ENCODE measurements around the gene ZNF79. TPM values are rescaled to one million over a fixed set of nuclear protein-coding genes. Genes with fewer than 3 reads are reported as not detected.

ZNF79 gene
- total RNA-seq, 1 experiment from 2014 or later = 9.0 TPM

DNA sequence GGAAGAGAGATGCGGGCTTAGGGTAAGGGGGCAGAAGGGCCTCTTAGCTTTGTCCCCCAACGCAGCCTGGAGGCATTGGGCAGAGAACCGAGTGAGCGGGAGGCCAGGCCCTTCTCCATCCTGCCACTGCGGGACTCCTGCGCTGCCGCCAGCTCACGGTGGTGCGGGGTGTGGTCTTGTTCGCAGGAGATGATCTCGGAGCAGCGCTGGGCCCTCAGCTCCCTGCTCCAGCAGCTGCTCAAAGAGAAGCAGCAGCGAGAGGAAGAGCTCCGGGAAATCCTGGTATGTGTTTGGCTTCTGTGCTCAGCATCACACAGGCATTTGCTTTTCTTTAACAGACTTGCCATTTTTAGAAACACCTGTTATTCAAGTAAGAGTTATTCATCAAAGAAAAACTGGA, 68.4 kb downstream of the ZNF79 start (continued):
- TF ChIP-seq NR3C1 (CRISPR knock-in tag; conservative IDR thresholded peaks at IDR 0.05; ENCODE audit: low read depth) = no peak
- no peak for TF ChIP-seq ZNF219 (CRISPR knock-in tag; IDR thresholded peaks at IDR 0.05; ENCODE audit: borderline replicate concordance)
- TF ChIP-seq, protein P1, sequence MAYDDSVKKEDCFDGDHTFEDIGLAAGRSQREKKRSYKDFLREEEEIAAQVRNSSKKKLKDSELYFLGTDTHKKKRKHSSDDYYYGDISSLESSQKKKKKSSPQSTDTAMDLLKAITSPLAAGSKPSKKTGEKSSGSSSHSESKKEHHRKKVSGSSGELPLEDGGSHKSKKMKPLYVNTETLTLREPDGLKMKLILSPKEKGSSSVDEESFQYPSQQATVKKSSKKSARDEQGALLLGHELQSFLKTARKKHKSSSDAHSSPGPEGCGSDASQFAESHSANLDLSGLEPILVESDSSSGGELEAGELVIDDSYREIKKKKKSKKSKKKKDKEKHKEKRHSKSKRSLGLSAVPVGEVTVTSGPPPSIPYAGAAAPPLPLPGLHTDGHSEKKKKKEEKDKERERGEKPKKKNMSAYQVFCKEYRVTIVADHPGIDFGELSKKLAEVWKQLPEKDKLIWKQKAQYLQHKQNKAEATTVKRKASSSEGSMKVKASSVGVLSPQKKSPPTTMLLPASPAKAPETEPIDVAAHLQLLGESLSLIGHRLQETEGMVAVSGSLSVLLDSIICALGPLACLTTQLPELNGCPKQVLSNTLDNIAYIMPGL (CRISPR knock-in tag; IDR thresholded peaks at IDR 0.05) = no peak
- no peak for TF ChIP-seq JUN (CRISPR knock-in tag; IDR thresholded peaks at IDR 0.05)
- TF ChIP-seq, protein P2, sequence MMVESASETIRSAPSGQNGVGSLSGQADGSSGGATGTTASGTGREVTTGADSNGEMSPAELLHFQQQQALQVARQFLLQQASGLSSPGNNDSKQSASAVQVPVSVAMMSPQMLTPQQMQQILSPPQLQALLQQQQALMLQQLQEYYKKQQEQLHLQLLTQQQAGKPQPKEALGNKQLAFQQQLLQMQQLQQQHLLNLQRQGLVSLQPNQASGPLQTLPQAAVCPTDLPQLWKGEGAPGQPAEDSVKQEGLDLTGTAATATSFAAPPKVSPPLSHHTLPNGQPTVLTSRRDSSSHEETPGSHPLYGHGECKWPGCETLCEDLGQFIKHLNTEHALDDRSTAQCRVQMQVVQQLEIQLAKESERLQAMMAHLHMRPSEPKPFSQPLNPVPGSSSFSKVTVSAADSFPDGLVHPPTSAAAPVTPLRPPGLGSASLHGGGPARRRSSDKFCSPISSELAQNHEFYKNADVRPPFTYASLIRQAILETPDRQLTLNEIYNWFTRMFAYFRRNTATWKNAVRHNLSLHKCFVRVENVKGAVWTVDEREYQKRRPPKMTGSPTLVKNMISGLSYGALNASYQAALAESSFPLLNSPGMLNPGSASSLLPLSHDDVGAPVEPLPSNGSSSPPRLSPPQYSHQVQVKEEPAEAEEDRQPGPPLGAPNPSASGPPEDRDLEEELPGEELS (CRISPR knock-in tag; IDR thresholded peaks at IDR 0.05) = no peak
- no peak for TF ChIP-seq ZNF416 (CRISPR knock-in tag; IDR thresholded peaks at IDR 0.05)
- TF ChIP-seq IRF2 (CRISPR knock-in tag; IDR thresholded peaks at IDR 0.05; ENCODE audit: borderline replicate concordance, low read depth) = no peak
- no peak for TF ChIP-seq GTF2I (CRISPR knock-in tag; conservative IDR thresholded peaks at IDR 0.05)
- no peak for TF ChIP-seq RORB (CRISPR knock-in tag; IDR thresholded peaks at IDR 0.05)
- TF ChIP-seq, protein P3, sequence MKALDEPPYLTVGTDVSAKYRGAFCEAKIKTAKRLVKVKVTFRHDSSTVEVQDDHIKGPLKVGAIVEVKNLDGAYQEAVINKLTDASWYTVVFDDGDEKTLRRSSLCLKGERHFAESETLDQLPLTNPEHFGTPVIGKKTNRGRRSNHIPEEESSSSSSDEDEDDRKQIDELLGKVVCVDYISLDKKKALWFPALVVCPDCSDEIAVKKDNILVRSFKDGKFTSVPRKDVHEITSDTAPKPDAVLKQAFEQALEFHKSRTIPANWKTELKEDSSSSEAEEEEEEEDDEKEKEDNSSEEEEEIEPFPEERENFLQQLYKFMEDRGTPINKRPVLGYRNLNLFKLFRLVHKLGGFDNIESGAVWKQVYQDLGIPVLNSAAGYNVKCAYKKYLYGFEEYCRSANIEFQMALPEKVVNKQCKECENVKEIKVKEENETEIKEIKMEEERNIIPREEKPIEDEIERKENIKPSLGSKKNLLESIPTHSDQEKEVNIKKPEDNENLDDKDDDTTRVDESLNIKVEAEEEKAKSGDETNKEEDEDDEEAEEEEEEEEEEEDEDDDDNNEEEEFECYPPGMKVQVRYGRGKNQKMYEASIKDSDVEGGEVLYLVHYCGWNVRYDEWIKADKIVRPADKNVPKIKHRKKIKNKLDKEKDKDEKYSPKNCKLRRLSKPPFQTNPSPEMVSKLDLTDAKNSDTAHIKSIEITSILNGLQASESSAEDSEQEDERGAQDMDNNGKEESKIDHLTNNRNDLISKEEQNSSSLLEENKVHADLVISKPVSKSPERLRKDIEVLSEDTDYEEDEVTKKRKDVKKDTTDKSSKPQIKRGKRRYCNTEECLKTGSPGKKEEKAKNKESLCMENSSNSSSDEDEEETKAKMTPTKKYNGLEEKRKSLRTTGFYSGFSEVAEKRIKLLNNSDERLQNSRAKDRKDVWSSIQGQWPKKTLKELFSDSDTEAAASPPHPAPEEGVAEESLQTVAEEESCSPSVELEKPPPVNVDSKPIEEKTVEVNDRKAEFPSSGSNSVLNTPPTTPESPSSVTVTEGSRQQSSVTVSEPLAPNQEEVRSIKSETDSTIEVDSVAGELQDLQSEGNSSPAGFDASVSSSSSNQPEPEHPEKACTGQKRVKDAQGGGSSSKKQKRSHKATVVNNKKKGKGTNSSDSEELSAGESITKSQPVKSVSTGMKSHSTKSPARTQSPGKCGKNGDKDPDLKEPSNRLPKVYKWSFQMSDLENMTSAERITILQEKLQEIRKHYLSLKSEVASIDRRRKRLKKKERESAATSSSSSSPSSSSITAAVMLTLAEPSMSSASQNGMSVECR (CRISPR knock-in tag; IDR thresholded peaks at IDR 0.05; ENCODE audit: borderline replicate concordance) = no peak
- no peak for TF ChIP-seq NR1H2 (CRISPR knock-in tag; IDR thresholded peaks at IDR 0.05)
- TF ChIP-seq, protein P4, sequence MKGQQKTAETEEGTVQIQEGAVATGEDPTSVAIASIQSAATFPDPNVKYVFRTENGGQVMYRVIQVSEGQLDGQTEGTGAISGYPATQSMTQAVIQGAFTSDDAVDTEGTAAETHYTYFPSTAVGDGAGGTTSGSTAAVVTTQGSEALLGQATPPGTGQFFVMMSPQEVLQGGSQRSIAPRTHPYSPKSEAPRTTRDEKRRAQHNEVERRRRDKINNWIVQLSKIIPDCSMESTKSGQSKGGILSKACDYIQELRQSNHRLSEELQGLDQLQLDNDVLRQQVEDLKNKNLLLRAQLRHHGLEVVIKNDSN (CRISPR knock-in tag; IDR thresholded peaks at IDR 0.05) = no peak
- TF ChIP-seq TEAD1 (CRISPR knock-in tag; IDR thresholded peaks at IDR 0.05) = no peak

DNA sequence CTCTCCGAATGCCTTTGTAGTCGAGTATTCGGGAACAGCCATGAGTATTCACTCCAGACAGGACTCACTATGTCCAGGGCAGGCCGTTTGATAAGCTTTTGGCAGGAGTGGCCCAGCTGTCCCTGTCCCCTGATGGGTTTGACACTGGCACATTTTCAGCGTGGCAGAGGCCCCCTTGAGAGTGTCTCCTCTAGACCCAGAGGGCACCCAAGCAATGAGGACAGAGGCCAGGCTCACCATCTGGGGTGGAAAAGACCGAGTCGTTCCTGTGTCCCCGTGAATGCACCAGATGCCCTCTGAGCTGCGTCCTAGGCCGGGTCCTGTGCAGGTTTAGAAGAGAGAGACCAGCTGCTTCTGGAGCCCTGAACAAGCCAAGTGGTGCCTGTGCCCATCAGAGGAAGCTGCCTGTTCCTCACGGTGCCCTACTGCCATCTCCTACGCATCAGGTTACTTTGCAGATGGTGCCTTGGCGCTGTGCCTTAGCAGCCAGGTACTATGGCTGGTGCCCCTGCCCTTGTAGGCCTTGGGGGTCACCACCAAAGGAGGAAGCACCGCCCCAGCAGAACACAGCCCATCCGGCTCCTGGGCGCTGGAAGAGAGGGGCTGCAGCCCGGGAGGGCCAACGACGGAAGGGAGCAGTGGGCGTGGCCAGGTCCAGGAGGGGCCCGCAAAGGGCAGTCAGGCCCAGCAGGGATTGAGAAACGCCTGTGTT, 69.6 kb downstream of the ZNF79 start:
- H3K4me1 Mint-ChIP-seq = peaks cover 5% of the 10 kb centered on the region
- no peak overlapping the region for H3K4me3 Mint-ChIP-seq
- DNase-seq (ENCODE audit: low spot score) (no peak), ATAC-seq (no peak)
- H3K27ac Mint-ChIP-seq = no peak overlapping the region
- POLR2A ChIA-PET = no interaction called here
- H3K9me3 Mint-ChIP-seq = no peaks in the 10 kb centered on the region
- CTCF ChIA-PET = interaction anchor here (2.0 to 2.1 kb wide), 2 partner anchors 10 to 38 kb away, joined by 4 to 8 read pairs; no protein-coding TSS in a partner anchor
- TF ChIP-seq, protein P5, sequence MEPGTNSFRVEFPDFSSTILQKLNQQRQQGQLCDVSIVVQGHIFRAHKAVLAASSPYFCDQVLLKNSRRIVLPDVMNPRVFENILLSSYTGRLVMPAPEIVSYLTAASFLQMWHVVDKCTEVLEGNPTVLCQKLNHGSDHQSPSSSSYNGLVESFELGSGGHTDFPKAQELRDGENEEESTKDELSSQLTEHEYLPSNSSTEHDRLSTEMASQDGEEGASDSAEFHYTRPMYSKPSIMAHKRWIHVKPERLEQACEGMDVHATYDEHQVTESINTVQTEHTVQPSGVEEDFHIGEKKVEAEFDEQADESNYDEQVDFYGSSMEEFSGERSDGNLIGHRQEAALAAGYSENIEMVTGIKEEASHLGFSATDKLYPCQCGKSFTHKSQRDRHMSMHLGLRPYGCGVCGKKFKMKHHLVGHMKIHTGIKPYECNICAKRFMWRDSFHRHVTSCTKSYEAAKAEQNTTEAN (CRISPR knock-in tag; IDR thresholded peaks at IDR 0.05) = no peak
- TF ChIP-seq GTF2I (CRISPR knock-in tag; conservative IDR thresholded peaks at IDR 0.05) = no peak
- TF ChIP-seq, protein P4 (CRISPR knock-in tag; IDR thresholded peaks at IDR 0.05) = no peak
- TF ChIP-seq, protein P1 (CRISPR knock-in tag; IDR thresholded peaks at IDR 0.05) = no peak
- peaks cover 11% of the 10 kb centered on the region for H3K36me3 Mint-ChIP-seq
- H3K27me3 Mint-ChIP-seq (ENCODE audit: low read depth) = no peaks in the 10 kb centered on the region
